Lower leg skin (tissue), 4 donors: ENCODE measurements around the gene HSPB6. TPM values are rescaled to one million over a fixed set of nuclear protein-coding genes. Genes with fewer than 3 reads are reported as not detected.
A peak's percentile ranks its signal among the peaks of the same experiment; 100 is the strongest.

Experiments
- DNase-seq, 2 donors: peaks; one replicate each; pipeline ENCODE4 v3.0.0-alpha.2; 2019; ENCODE audit warnings: low spot score in 2 of 2
- H3K4me3 ChIP-seq: fragments of 200-600 bp; sonication (generic); 2 replicates; pipeline ENCODE4 v1.5.1; 2017; ENCODE audit warnings: mild to moderate bottlenecking, low read depth; ENCODE audit not compliant: poor library complexity, severe bottlenecking
- POLR2A ChIP-seq, 2 donors: fragments of 450-650 bp; IDR thresholded peaks; one replicate each; pipeline ENCODE4 v1.6.1; 2016 to 2017; ENCODE audit warnings: antibody characterized with exemption in 2 of 2, mild to moderate bottlenecking in 1 of 2, moderate library complexity in 1 of 2
- WGBS, 2 donors: methylation state at CpG; one replicate each; pipeline ENCODE4 v1.1.5; 2018; 5-methylcytosine and 5-hydroxymethylcytosine counted together
- intact Hi-C: fragments of 100-400 bp; cut with DNase I; formaldehyde crosslinking; loops from one replicate; pipeline ENCODE4 v1.15.0; 2023; ENCODE audit warnings: low total_unique reads
- total RNA-seq, 4 donors: library from RNA; depleted of rRNA; stranded (reverse); fragments of >200 nt; gene quantifications; one replicate each; pipeline ENCODE4 v1.1.0, GENCODE V29; 2016
- TF ChIP-seq, protein P1 (sequence below), 3 donors: fragments of 450-650 bp; IDR thresholded peaks; one replicate each; pipeline ENCODE4 v1.5.1; 2016; ENCODE audit warnings: antibody characterized with exemption in 3 of 3, mild to moderate bottlenecking in 3 of 3, moderate library complexity in 2 of 3

HSPB6 gene
- total RNA-seq: 1 to 10 TPM; 2.5 to 9.4 (median 3.9) TPM

GRCh38 chr19:35756377-35757230 is at the start of gene HSPB6:
HSPB6 (minus strand) TSS chr19:35757029; CDS start chr19:35757008, 21 bp downstream.
- peak within 1 kb of the TSS; percentile 2 for H3K4me3 ChIP-seq
- WGBS, 2 donors: 22 to 24% methylated on average over 19 to 38 of the region's 52 CpGs
- TF ChIP-seq, protein P1, sequence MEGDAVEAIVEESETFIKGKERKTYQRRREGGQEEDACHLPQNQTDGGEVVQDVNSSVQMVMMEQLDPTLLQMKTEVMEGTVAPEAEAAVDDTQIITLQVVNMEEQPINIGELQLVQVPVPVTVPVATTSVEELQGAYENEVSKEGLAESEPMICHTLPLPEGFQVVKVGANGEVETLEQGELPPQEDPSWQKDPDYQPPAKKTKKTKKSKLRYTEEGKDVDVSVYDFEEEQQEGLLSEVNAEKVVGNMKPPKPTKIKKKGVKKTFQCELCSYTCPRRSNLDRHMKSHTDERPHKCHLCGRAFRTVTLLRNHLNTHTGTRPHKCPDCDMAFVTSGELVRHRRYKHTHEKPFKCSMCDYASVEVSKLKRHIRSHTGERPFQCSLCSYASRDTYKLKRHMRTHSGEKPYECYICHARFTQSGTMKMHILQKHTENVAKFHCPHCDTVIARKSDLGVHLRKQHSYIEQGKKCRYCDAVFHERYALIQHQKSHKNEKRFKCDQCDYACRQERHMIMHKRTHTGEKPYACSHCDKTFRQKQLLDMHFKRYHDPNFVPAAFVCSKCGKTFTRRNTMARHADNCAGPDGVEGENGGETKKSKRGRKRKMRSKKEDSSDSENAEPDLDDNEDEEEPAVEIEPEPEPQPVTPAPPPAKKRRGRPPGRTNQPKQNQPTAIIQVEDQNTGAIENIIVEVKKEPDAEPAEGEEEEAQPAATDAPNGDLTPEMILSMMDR (IDR thresholded peaks at IDR 0.05): no peak
- TF ChIP-seq POLR2A (IDR thresholded peaks at IDR 0.05): no peak
- DNase-seq: peak in 1 of 2 donors; percentile 90
- intact Hi-C loops: no loop called here

- DNase-seq: no peak
- H3K4me3 ChIP-seq: no peak overlapping the region
- 90 to 91% methylated on average over 18 of the region's 18 CpGs for WGBS, 2 donors
- TF ChIP-seq POLR2A (IDR thresholded peaks at IDR 0.05): no peak
- TF ChIP-seq, protein P1 (IDR thresholded peaks at IDR 0.05): no peak
- intact Hi-C loops: no loop called here
Measured at GRCh38 chr19:35806597-35806996, 49.8 kb upstream of the HSPB6 start.

DNA sequence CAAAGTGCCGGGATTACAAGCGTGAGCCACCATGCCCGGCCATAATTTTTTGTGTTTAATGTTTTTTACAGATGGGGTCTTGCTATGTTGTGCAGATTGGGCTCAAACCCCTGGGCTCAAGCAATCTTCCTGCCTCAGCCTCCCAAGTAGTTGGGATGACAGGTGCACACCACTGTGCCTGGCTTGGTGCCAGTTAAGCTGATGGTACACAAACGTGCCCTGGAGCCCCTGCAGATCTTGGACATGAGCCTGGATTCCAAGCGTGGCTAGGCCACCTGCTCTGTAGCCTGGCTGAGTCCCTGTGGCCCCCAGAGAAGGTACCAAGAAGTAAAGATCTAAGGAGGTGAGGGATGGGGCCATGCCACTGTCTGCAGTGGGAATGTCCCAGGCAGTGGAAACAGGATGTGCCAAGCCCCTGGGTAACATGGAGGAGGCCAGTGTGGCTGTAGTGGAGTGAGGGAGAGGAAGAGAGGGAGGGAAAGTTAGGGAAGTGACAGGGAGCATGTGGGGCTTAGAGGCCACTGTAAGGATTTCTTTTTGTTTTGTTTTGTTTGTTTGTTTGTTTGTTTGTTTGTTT is 48.8 kb upstream of the HSPB6 start:
- intact Hi-C loops: no loop called here
- no peak for TF ChIP-seq POLR2A (IDR thresholded peaks at IDR 0.05)
- TF ChIP-seq, protein P1 (IDR thresholded peaks at IDR 0.05): no peak
- WGBS, 2 donors: 59 to 63% methylated on average over 5 of the region's 5 CpGs
- H3K4me3 ChIP-seq: no peak overlapping the region
- no peak for DNase-seq

DNA sequence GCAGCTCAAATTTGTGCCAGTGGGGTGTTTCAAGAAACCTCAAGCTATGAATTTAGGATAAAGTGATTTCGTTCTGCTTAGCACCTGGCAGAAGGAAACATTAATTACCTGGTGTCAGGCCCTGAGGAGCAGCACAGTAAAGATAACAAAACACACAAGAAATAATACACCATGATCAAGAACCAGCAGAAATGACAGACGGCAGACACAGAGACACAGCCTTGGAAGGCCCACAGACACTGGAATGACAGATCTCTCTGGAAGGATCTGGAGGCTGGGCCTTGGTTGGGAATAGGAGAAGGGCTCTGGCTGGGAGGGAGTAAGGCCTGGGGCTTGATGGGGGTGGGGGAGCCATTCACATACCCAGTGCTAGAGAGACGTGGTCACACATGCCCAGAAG is 45.0 kb upstream of the HSPB6 start:
- H3K4me3 ChIP-seq: no peak overlapping the region
- TF ChIP-seq POLR2A (IDR thresholded peaks at IDR 0.05): no peak
- TF ChIP-seq, protein P1 (IDR thresholded peaks at IDR 0.05): no peak
- intact Hi-C loops: no loop called here
- WGBS, 2 donors: 52 to 56% methylated on average over 3 of the region's 3 CpGs
- DNase-seq: no peak

- no peak for DNase-seq
- H3K4me3 ChIP-seq: no peak overlapping the region
- 4% methylated on average over 15 of the region's 15 CpGs for WGBS, 2 donors
- intact Hi-C loops: no loop called here
- TF ChIP-seq, protein P1 (IDR thresholded peaks at IDR 0.05): no peak
- TF ChIP-seq POLR2A (IDR thresholded peaks at IDR 0.05): no peak
Measured at GRCh38 chr19:35797663-35798062, 40.8 kb upstream of the HSPB6 start.
